Kidney (tissue), 14 donors: ENCODE measurements around the gene GGCX. TPM values are rescaled to one million over a fixed set of nuclear protein-coding genes. Genes with fewer than 3 reads are reported as not detected.

ENCODE experiments used
- DNase-seq, 5 donors: peaks; one replicate each; pipeline ENCODE4 v3.0.0-alpha.2; 2013 to 2020
- FAIRE-seq: peaks from 2 replicates; lab custom pipeline; 2012; peaks lifted over from hg19 to GRCh38; lab: Jason Lieb, UNC
- H3K27ac ChIP-seq, 2 donors: one replicate each; pipeline ENCODE4 v1.7.0; 2013; ENCODE audit warnings: low read depth in 2 of 2, low read length in 2 of 2, inconsistent platforms in 1 of 2
- H3K27me3 ChIP-seq: one replicate; pipeline ENCODE4 v1.7.1; 2013; ENCODE audit warnings: low read length, inconsistent platforms; ENCODE audit not compliant: control insufficient read depth, insufficient read depth
- H3K36me3 ChIP-seq, 3 donors: one replicate each; pipeline versions ENCODE4 v1.7.0 to v1.7.1; 2013; ENCODE audit warnings: low read length in 3 of 3, control low read depth in 1 of 3, inconsistent platforms in 1 of 3; ENCODE audit not compliant: insufficient read depth in 3 of 3, control insufficient read depth in 2 of 3
- H3K4me1 ChIP-seq, 3 donors: one replicate each; pipeline versions ENCODE4 v1.7.0 to v1.7.1; 2013; ENCODE audit warnings: low read length in 3 of 3, inconsistent platforms in 1 of 3, low read depth in 1 of 3; ENCODE audit not compliant: control insufficient read depth in 2 of 3, insufficient read depth in 2 of 3
- H3K4me3 ChIP-seq, 3 donors: one replicate each; pipeline versions ENCODE4 v1.7.0 to v1.8.1; 2013; ENCODE audit warnings: low read length in 3 of 3, control low read depth in 1 of 3, inconsistent platforms in 1 of 3
- H3K9ac ChIP-seq, 3 donors: one replicate each; pipeline versions ENCODE4 v1.7.0 to v1.7.1; 2013; ENCODE audit warnings: low read length in 3 of 3, control low read depth in 1 of 3, inconsistent platforms in 1 of 3
- H3K9me3 ChIP-seq, 3 donors: one replicate each; pipeline versions ENCODE4 v1.7.0 to v1.7.1; 2013; ENCODE audit warnings: low read length in 3 of 3, control low read depth in 1 of 3, inconsistent platforms in 1 of 3; ENCODE audit not compliant: control insufficient read depth in 2 of 3, insufficient read depth in 1 of 3
- CTCF ChIP-seq: IDR thresholded peaks from 3 replicates; pipeline ENCODE4 v1.5.1; 2012; ENCODE audit warnings: mild to moderate bottlenecking, moderate library complexity, borderline replicate concordance; ENCODE audit not compliant: insufficient read depth; ENCODE audit errors: extremely low read depth
- intact Hi-C: fragments of 100-400 bp; cut with DNase I; formaldehyde crosslinking; loops from one replicate; pipeline ENCODE4 v1.11.1; 2022
- polyA plus RNA-seq: library from polyadenylated mRNA; stranded (reverse); fragments of 350-450 nt; fragmentation: Illumina TruSeq; extraction: RNeasy Lipid Tissue Mini Kit (QIAGEN cat#74804); gene quantifications from one replicate; pipeline ENCODE4 v1.2.3, GENCODE V29; 2014; ENCODE audit warnings: low read depth, low replicate concordance; ENCODE audit not compliant: insufficient read depth
- total RNA-seq: library from RNA; stranded (reverse); fragmentation: NEBNext Ultra II Directional; extraction: Animal tissue kit (Norgen Biotek cat#: 25700); gene quantifications from one replicate; pipeline ENCODE4 v1.2.1, GENCODE V29; 2021
- donor health status: control.
- donor health status: control.
- donor health status: control.
- donor health status: control.
- donor health status: control.
- donor health status: DM: yes; HTN: yes; CAD: no.
- donor health status: Normal renal cell carcinoma (clear cell type).

GGCX gene
- total and polyA plus RNA-seq, 2 donors from 2014 or later = 27.8 to 50.7 TPM

- DNase-seq (no peak), FAIRE-seq (no peak)
- Histone ChIP-seq H3K4me1 (peaks cover 0 to 54% (median 42%) of the 10 kb centered on the region in 3 donors), H3K36me3 (peaks cover 2 to 24% (median 3%) of the 10 kb centered on the region in 3 donors), H3K4me3 (peak overlapping the region in 1 of 3 donors; percentile 21), H3K27ac (no peak overlapping the region), H3K27me3 (no peaks in the 10 kb centered on the region), H3K9me3 (no peaks in the 10 kb centered on the region), H3K9ac (no peak overlapping the region)
- intact Hi-C loops = no loop called here
- TF ChIP-seq CTCF = no peak
Measured at GRCh38 chr2:85600235-85600575, 38.9 kb upstream of the GGCX start.

- no peak overlapping the region for H3K9ac ChIP-seq
- DNase-seq (peak in 1 of 5 donors; percentile 59), FAIRE-seq (no peak)
- peaks cover 0 to 52% (median 42%) of the 10 kb centered on the region in 3 donors for H3K4me1 ChIP-seq
- no peak for TF ChIP-seq CTCF
- peaks cover 2 to 24% (median 3%) of the 10 kb centered on the region in 3 donors for H3K36me3 ChIP-seq
- no peaks in the 10 kb centered on the region for H3K9me3 ChIP-seq
- intact Hi-C loops = no loop called here
- H3K27me3 ChIP-seq = no peaks in the 10 kb centered on the region
- H3K4me3 ChIP-seq = peak overlapping the region in 1 of 3 donors; percentile 21
- no peak overlapping the region for H3K27ac ChIP-seq
Measured at GRCh38 chr2:85599468-85600234, 38.4 kb upstream of the GGCX start.

GRCh38 chr2:85598594-85599340 is 37.5 kb upstream of the GGCX start:
- FAIRE-seq (no peak), DNase-seq (peak in 1 of 5 donors; percentile 53)
- H3K27ac ChIP-seq = no peak overlapping the region
- no peak overlapping the region for H3K4me3 ChIP-seq
- H3K9ac ChIP-seq = no peak overlapping the region
- H3K27me3 ChIP-seq = no peaks in the 10 kb centered on the region
- H3K36me3 ChIP-seq = peaks cover 2 to 24% (median 3%) of the 10 kb centered on the region in 3 donors
- no peak for TF ChIP-seq CTCF
- H3K4me1 ChIP-seq = peaks cover 0 to 51% (median 46%) of the 10 kb centered on the region in 3 donors
- intact Hi-C loops = no loop called here
- no peaks in the 10 kb centered on the region for H3K9me3 ChIP-seq
